Testis (tissue), 2 donors: Measurements from ENCODE around the gene EYA3.

Source experiments
- POLR2A ChIP-seq: fragments of 450-650 bp; IDR thresholded peaks from one replicate; pipeline ENCODE4 v1.6.1; 2017; ENCODE audit warnings: antibody characterized with exemption, mild to moderate bottlenecking, moderate library complexity
- TF ChIP-seq, protein P1 (sequence below), 3 experiments: fragments of 450-650 bp in 2 of 3; fragments of 200-600 bp in 1 of 3; sonication (generic) in 1 of 3; IDR thresholded peaks; one replicate each; pipeline ENCODE4 v1.5.1; 2016 to 2019; ENCODE audit warnings: antibody characterized with exemption in 3 of 3, mild to moderate bottlenecking in 2 of 3, moderate library complexity in 1 of 3

DNA sequence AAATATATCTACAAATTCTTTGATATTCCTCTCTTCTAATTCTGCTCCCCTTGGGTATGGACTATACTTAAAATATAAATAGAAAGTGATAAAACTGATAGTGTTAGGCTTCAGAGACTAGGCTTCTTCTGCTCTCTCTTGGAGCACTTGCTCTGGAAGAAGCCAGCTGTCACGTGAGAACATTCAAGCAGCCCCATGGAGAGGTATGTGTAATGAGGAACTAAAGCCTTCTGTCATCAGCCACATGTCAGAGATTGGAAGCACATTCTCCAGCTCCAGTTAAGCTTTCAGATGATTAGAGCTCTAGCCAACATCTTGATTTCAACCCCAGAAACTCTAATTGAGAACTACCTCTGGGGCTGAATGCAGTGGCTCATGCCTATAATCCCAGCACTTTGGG is 94.3 kb downstream of the EYA3 start:
- TF ChIP-seq, protein P1, sequence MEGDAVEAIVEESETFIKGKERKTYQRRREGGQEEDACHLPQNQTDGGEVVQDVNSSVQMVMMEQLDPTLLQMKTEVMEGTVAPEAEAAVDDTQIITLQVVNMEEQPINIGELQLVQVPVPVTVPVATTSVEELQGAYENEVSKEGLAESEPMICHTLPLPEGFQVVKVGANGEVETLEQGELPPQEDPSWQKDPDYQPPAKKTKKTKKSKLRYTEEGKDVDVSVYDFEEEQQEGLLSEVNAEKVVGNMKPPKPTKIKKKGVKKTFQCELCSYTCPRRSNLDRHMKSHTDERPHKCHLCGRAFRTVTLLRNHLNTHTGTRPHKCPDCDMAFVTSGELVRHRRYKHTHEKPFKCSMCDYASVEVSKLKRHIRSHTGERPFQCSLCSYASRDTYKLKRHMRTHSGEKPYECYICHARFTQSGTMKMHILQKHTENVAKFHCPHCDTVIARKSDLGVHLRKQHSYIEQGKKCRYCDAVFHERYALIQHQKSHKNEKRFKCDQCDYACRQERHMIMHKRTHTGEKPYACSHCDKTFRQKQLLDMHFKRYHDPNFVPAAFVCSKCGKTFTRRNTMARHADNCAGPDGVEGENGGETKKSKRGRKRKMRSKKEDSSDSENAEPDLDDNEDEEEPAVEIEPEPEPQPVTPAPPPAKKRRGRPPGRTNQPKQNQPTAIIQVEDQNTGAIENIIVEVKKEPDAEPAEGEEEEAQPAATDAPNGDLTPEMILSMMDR (IDR thresholded peaks at IDR 0.05), result no peak
- no peak for TF ChIP-seq POLR2A
